Panc1 (cell line): ENCODE results near the gene RAB4B. TPM values are rescaled to one million over a fixed set of nuclear protein-coding genes. Genes with fewer than 3 reads are reported as not detected.
"Not testable (repeated sequence)": the region's sequence is repeated elsewhere in the genome, so short reads cannot be mapped to it uniquely, and the experiment has no call there.

Experiments
- ATAC-seq: fragments of 200-7000 bp; cut with Tn5 transposase; 2 replicates; pipeline ENCODE4 v1.9.1; 2020; ENCODE audit warnings: mild to moderate bottlenecking, moderate library complexity
- BruUV-seq: library from RNA; stranded (reverse); fragments of 400-500 nt; replicated peaks from 2 replicates; lab custom pipeline; 2021; lab: Mats Ljungman, UMichigan
- CTCF ChIA-PET: fragments of 300-600 bp; sonication (Branson Sonifier 250); formaldehyde crosslinking; loops from one replicate; lab custom pipeline; 2022; ENCODE audit warnings: antibody characterized with exemption; lab: Charles Lee
- POLR2A ChIA-PET: fragments of 300-600 bp; sonication (Branson Sonifier 250); formaldehyde crosslinking; loops from one replicate; lab custom pipeline; 2022; ENCODE audit warnings: antibody characterized with exemption; lab: Charles Lee
- DNase-seq: peaks from one replicate; pipeline ENCODE4 v3.0.0-alpha.2; 2010; ENCODE audit warnings: low read depth, low spot score
- H3K27ac ChIP-seq: 2 replicates; pipeline ENCODE4 v1.5.1; 2011; ENCODE audit warnings: mild to moderate bottlenecking, low read length, inconsistent platforms
- H3K27me3 ChIP-seq: fragments of 200-500 bp; sonication (Bioruptor generic); 2 replicates; pipeline ENCODE4 v1.6.0; 2014; ENCODE audit warnings: low read length, inconsistent platforms; ENCODE audit not compliant: control insufficient read depth, insufficient read depth
- H3K36me3 ChIP-seq: fragments of 200-500 bp; sonication (Bioruptor generic); 2 replicates; pipeline ENCODE4 v1.5.1; 2014; ENCODE audit warnings: inconsistent platforms, mild to moderate bottlenecking, low read length, moderate library complexity; ENCODE audit not compliant: control insufficient read depth, insufficient read depth
- H3K4me1 ChIP-seq: 2 replicates; pipeline ENCODE4 v1.5.1; 2011; ENCODE audit warnings: inconsistent platforms, mild to moderate bottlenecking, low read length, moderate library complexity; ENCODE audit not compliant: control insufficient read depth, insufficient read depth
- H3K4me3 ChIP-seq, 2 experiments: 2 replicates each; pipeline ENCODE4 v1.5.1; 2011 to 2012; ENCODE audit warnings: low read depth in 2 of 2, low read length in 2 of 2, mild to moderate bottlenecking in 2 of 2, inconsistent platforms in 1 of 2, moderate library complexity in 1 of 2
- H3K9me3 ChIP-seq: fragments of 200-500 bp; sonication (Bioruptor generic); 2 replicates; pipeline ENCODE4 v1.5.1; 2014; ENCODE audit warnings: low read depth, mild to moderate bottlenecking, inconsistent platforms, low read length, moderate library complexity; ENCODE audit not compliant: control insufficient read depth, insufficient read depth
- POLR2AphosphoS5 ChIP-seq: IDR thresholded peaks from 2 replicates; pipeline ENCODE4 v1.6.1; 2012; ENCODE audit warnings: mild to moderate bottlenecking, low read depth, low read length, moderate library complexity
- SIN3A ChIP-seq: IDR thresholded peaks from 2 replicates; pipeline ENCODE4 v1.6.1; 2012; ENCODE audit warnings: low read depth, mild to moderate bottlenecking, low read length, moderate library complexity, borderline replicate concordance; ENCODE audit not compliant: insufficient read depth
- TCF7L2 ChIP-seq: IDR thresholded peaks from 2 replicates; pipeline ENCODE4 v1.6.1; 2011; ENCODE audit warnings: mild to moderate bottlenecking, low read depth, low read length, inconsistent platforms
- in situ Hi-C: cut with HindIII; loops from 2 replicates; pipeline ENCODE4 v1.10.0; 2016; ENCODE audit warnings: low sequenced_read_pairs, low pct_unique_long_range_greater_than_20kb
- intact Hi-C: fragments of 100-400 bp; cut with micrococcal nuclease; formaldehyde crosslinking; loops from one replicate; pipeline ENCODE4 v1.10.0; 2022; ENCODE audit not compliant: unreplicated experiment
- total RNA-seq: library from RNA; stranded (reverse); gene quantifications from one replicate; pipeline ENCODE4 v1.2.1, GENCODE V29; 2021; ENCODE audit not compliant: unreplicated experiment
- TF ChIP-seq, protein P1 (sequence below): fragments of 450-650 bp; IDR thresholded peaks from 2 replicates; pipeline ENCODE4 v1.5.1; 2017; ENCODE audit warnings: mild to moderate bottlenecking
- TF ChIP-seq, protein P2 (sequence below), 2 experiments: IDR thresholded peaks; 2 replicates each; pipeline ENCODE4 v1.6.1; 2011 to 2012; ENCODE audit warnings: low read depth in 2 of 2, control low read depth in 1 of 2, low read length in 1 of 2, mild to moderate bottlenecking in 1 of 2, moderate library complexity in 1 of 2; ENCODE audit not compliant: insufficient read depth in 1 of 2

The RAB4B gene
- total RNA-seq, 1 experiment from 2014 or later = 24.8 TPM

DNA sequence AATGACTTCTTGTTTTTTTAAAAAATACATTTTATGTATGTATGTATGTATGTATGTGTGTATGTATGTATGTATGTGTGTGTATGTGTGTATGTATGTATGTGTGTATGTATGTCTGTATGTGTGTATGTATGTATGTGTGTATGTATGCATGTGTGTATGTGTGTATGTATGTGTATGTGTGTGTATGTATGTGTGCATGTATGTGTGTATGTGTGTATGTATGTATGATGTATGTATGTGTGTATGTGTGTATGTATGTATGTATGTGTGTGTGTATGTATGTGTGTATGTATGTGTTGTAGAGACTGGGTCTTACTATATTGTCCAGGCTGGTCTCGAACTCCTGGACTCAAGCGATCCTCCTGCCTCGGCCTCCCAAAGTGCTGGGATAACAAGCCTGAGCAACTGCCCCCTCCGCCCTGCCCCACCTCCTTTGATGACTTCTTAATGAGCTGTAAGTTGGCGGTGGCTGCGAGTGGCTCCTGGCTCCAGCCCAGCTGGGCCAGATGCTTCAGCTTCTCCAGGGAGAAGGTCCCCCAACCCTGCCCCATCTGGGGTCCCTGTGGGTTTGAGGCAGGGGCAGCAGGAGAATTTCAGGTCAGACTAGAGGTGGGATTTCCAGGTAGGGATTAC lies 47.5 kb downstream of the RAB4B start:
- H3K4me3 ChIP-seq, BruUV-seq, CTCF ChIA-PET, H3K27me3 ChIP-seq, H3K27ac ChIP-seq, H3K36me3 ChIP-seq, H3K9me3 ChIP-seq, H3K4me1 ChIP-seq, POLR2A ChIA-PET, intact Hi-C loops, in situ Hi-C loops, ATAC-seq, DNase-seq: not testable (repeated sequence)

DNA sequence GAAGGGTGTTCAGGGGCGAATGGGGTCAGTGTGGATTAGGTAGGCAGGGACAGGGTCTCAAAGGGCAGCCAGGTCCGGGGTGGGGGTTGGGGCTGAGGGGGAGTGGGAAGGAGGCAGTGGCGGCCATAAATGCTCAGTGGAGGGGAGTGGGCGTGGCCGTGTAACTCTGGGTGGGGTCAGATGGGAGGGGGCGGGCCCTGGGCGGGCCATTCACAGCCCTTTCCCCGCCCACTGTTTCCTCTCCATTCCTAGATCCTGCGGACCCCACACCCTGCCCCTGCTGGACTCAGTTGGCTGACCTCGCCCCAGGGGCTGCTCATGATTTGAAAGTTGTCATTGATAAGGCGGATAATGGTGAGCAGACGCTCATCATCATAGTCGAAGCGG lies 48.3 kb downstream of the RAB4B start:
- H3K27ac ChIP-seq, CTCF ChIA-PET, H3K4me3 ChIP-seq, DNase-seq, intact Hi-C loops, ATAC-seq, in situ Hi-C loops, H3K36me3 ChIP-seq, H3K9me3 ChIP-seq, BruUV-seq, H3K4me1 ChIP-seq, POLR2A ChIA-PET, H3K27me3 ChIP-seq: not testable (repeated sequence)

DNA sequence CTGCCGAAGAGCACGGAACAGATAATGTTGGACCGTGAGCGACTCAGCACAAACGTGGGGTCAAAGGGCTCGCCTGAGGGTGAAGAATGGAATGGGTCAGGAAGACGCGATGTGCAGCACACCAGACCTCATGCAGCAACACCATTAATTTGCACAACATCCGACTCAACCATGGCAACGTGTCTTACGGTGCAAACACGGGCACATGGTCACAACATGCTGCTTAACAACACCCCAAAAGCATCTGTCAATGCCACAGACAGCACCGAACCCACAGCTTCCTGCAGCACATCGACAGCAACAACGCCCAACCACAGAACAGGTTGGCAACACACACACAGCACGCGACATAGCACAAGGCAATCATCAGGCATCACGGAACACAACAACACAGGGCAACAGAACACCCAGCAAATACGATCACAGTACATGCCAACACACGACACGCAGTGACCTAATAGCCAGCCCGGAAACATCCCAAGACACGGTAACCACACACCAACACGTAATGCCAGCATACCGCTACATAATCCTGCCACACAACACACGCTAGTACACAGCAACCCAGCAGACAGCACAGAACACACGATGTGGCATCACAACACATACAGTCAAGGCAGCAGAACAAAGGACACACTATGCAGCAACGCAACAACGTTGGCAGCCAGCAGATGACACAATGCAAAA lies 48.8 kb downstream of the RAB4B start:
- H3K4me3 ChIP-seq, POLR2A ChIA-PET, H3K4me1 ChIP-seq, DNase-seq, H3K36me3 ChIP-seq, ATAC-seq, intact Hi-C loops, in situ Hi-C loops, H3K9me3 ChIP-seq, H3K27ac ChIP-seq, CTCF ChIA-PET, H3K27me3 ChIP-seq: not testable (repeated sequence)
- BruUV-seq = TSS peak; percentile 53

DNA sequence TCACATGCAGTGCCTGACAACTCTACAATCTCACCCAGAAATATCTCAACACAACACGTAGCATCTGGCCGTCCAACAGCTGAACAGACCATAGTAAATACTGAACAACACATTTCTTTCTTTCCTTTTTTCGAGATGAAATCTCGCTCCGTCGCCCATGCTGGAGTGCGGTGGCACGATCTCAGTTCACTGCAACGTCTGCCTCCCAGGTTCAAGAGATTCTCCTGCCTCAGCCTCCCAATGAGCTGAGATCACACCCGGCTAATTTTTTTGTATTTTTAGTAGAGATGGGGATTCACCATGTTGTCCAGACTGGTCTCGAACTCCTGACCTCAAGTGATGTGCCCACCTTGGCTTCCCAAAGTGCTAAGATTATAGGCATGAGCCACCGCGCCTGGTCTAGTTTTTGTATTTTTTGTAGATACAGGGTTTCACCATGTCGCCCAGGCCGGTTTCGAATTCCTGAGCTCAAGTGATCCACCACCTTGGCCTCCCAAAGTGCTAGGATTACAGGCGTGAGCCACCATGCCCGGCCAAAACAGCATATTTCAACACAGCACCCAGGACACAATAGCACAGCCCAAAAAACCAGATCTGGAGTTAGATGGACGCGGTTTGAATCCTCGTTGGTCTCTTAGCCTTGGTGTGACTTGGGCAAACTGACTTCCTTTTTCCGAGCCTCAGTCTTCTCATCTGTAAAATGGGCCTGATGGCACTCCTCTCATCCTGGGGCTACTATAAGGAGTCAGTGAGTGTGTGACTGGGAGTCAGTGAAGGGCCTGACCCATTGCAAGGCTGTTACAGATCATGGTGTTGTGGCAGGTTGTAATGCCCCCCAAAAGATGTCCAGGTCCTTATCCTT lies 49.6 kb downstream of the RAB4B start:
- POLR2A ChIA-PET = no interaction called here
- in situ Hi-C loops = no loop called here
- no peaks in the 10 kb centered on the region for H3K4me1 ChIP-seq
- CTCF ChIA-PET = no interaction called here
- DNase-seq = no peak
- BruUV-seq = no TSS peak
- intact Hi-C loops = no loop called here
- H3K4me3 ChIP-seq = no peak overlapping the region
- TF ChIP-seq SIN3A = no peak
- TF ChIP-seq, protein P1, sequence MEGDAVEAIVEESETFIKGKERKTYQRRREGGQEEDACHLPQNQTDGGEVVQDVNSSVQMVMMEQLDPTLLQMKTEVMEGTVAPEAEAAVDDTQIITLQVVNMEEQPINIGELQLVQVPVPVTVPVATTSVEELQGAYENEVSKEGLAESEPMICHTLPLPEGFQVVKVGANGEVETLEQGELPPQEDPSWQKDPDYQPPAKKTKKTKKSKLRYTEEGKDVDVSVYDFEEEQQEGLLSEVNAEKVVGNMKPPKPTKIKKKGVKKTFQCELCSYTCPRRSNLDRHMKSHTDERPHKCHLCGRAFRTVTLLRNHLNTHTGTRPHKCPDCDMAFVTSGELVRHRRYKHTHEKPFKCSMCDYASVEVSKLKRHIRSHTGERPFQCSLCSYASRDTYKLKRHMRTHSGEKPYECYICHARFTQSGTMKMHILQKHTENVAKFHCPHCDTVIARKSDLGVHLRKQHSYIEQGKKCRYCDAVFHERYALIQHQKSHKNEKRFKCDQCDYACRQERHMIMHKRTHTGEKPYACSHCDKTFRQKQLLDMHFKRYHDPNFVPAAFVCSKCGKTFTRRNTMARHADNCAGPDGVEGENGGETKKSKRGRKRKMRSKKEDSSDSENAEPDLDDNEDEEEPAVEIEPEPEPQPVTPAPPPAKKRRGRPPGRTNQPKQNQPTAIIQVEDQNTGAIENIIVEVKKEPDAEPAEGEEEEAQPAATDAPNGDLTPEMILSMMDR = no peak
- TF ChIP-seq, protein P2, sequence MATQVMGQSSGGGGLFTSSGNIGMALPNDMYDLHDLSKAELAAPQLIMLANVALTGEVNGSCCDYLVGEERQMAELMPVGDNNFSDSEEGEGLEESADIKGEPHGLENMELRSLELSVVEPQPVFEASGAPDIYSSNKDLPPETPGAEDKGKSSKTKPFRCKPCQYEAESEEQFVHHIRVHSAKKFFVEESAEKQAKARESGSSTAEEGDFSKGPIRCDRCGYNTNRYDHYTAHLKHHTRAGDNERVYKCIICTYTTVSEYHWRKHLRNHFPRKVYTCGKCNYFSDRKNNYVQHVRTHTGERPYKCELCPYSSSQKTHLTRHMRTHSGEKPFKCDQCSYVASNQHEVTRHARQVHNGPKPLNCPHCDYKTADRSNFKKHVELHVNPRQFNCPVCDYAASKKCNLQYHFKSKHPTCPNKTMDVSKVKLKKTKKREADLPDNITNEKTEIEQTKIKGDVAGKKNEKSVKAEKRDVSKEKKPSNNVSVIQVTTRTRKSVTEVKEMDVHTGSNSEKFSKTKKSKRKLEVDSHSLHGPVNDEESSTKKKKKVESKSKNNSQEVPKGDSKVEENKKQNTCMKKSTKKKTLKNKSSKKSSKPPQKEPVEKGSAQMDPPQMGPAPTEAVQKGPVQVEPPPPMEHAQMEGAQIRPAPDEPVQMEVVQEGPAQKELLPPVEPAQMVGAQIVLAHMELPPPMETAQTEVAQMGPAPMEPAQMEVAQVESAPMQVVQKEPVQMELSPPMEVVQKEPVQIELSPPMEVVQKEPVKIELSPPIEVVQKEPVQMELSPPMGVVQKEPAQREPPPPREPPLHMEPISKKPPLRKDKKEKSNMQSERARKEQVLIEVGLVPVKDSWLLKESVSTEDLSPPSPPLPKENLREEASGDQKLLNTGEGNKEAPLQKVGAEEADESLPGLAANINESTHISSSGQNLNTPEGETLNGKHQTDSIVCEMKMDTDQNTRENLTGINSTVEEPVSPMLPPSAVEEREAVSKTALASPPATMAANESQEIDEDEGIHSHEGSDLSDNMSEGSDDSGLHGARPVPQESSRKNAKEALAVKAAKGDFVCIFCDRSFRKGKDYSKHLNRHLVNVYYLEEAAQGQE (IDR thresholded peaks at IDR 0.05; ENCODE audit: insufficient read depth in 1 of 2, low read depth in 2 of 2, low read length in 1 of 2) = no peak
- TF ChIP-seq TCF7L2 = no peak
- no peak for TF ChIP-seq POLR2AphosphoS5
- no peaks in the 10 kb centered on the region for H3K36me3 ChIP-seq
- no peaks in the 10 kb centered on the region for H3K27me3 ChIP-seq
- no peaks in the 10 kb centered on the region for H3K9me3 ChIP-seq
- H3K27ac ChIP-seq = no peak overlapping the region
- ATAC-seq = no peak
